ENCODE data around the gene SLC1A5. TPM values are rescaled to one million over a fixed set of nuclear protein-coding genes. Genes with fewer than 3 reads are reported as not detected.

The SLC1A5 gene
- total RNA-seq, 1 experiment from 2014 or later, result 239 TPM

Other genes starting within 250 kb of the SLC1A5 start
- 306 to 350 TPM (median 346 TPM) in 3 replicates for gene CALM3, start 187.3 kb downstream of the SLC1A5 start, total RNA-seq (2021)
- 0.24 TPM in 1 of 3 replicates, not detected in the others for gene PTGIR, start 163.5 kb downstream of the SLC1A5 start, total RNA-seq (2021)
- gene GNG8, start 152.4 kb downstream of the SLC1A5 start, total RNA-seq (2021), result not detected in 3 replicates
- gene DACT3, start 127.4 kb downstream of the SLC1A5 start, total RNA-seq (2021), result 1.8 to 1.9 TPM (median 1.8 TPM) in 3 replicates
- 78.5 to 100 TPM (median 81.5 TPM) in 3 replicates for gene PRKD2, start 71.5 kb downstream of the SLC1A5 start, total RNA-seq (2021)
- 23.4 to 26.1 TPM (median 24.1 TPM) in 3 replicates for gene FKRP, start 42.5 kb downstream of the SLC1A5 start, total RNA-seq (2021)
- 126 to 144 TPM (median 137 TPM) in 3 replicates for gene STRN4, start 42.1 kb downstream of the SLC1A5 start, total RNA-seq (2021)
- gene AP2S1, start 62.3 kb upstream of the SLC1A5 start, total RNA-seq (2021), result 232 to 249 TPM (median 234 TPM) in 3 replicates
- gene ARHGAP35, start 72.4 kb upstream of the SLC1A5 start, total RNA-seq (2021), result 47.2 to 56.3 TPM (median 47.3 TPM) in 3 replicates
- gene NPAS1, start 231.2 kb upstream of the SLC1A5 start, total RNA-seq (2021), result 6.8 to 11.1 TPM (median 10.3 TPM) in 3 replicates